HG03139 (cell line): Measurements from ENCODE around the gene CMIP.

ENCODE experiments used
- ATAC-seq: cut with Tn5 transposase; IDR thresholded peaks from one replicate; pipeline ENCODE4 v1.9.1; 2021; ENCODE audit not compliant: unreplicated experiment

The CMIP gene

DNA sequence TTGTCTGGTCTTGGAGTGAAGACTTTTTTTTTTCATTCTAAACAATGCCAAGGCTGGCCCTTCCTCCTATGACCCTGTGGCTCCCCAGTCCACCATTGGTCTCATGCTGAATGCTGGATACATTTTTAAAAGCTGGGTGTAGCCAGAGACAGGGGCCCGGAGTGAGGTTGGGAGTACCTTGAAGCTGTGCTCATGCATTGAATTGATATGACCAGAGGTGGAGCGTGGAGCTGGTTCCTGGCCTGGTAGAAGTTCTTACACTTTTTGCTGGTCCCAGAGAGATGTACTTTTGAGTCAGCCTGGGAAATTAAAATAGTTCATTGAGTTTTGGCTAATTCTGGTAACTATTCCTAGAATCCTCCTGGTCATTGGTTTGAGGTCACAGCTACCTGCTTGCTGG lies 83.6 kb downstream of the CMIP start:
- ATAC-seq, result no peak

DNA sequence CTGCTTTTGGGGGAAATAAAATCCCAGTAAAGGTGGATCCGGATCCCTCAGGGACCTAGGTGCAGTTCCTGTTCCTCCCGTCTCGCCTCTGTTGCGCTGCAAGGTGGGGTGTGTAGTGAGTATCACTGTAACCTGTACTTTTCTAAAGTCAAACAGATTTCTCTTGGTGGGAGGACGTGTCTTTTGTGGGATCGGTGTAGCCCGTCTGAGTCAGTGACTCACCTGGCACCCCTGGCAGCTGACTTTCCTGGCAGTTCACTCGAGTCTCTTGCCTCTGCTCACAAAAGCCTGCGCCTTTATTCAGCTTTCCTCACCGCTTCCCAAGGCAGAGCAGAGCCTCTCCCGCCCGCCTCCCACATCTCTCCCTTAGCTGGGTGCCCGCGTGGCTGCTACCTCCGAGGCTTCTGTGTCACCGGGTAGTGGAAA lies 85.7 kb downstream of the CMIP start:
- ATAC-seq, result no peak

DNA sequence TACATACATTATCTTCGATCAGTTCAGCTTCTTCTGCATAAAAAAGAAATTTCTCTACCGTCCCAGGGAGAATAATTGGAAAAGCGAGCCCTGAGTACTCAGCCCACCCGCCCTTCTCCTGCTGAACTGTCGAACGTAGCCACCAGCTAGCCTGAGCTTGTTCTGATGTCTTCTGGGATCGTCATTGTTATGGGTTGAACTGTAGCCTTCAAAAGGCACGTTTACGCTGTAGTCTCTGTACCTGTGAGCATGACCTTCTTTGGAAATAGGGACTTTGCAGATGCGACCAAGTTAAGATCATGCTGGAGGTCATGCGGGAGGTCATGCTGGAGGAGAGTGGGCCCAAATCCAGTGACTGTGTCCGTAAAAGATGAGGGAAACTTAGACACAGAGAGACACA lies 86.2 kb downstream of the CMIP start:
- no peak for ATAC-seq

DNA sequence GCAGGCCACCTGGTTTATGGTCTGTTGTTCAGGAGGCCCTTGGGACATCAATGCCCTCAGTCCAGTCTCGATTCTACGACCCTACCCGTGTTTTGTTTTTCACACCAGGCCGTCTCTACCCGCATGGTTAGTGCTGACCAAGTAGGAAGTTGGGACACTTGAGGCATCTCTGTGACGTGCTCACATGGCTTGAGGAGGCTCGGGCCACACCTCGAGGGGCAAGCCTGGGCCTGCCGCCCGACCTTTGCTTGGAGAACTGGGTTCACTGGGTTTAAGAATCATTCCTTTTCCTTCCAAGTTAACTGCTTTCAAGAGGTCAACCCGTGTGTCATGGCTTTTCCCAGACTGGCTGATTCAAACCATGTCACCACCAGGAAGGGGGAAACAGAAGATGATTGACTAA lies 86.8 kb downstream of the CMIP start:
- ATAC-seq, result no peak

DNA sequence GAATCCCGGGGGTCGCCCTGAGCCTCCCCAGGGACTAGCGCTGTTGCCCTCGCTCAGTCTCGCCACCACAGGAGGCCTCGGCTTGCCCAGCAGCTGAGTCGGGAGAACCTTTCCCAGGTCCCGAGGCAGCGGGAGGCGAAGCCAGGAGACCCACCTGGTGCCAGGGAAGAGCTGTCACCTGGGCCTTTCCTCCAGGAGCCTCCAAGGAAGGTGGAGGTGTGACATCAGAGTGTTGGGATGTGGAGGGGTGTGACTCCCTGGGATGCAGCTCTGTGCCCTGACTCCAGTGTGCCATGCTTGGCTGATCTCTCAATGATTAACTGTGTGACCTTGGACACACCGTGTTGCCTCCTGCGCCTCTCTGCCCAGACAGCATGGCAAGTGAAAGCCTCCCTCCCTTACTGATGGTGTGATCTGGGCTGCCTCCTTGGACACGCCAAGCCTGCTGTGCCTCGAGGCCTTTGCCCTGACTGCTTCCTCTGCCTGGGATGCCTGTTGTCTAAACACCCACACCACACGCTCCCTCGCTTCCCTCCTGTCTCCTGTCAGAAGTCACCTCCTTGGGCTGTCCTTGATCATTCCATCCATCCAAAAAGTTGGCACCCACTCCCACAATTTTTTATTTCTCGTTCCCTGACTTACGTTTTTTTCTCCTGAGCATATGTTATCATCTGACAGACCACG lies 88.0 kb downstream of the CMIP start:
- ATAC-seq, result no peak

DNA sequence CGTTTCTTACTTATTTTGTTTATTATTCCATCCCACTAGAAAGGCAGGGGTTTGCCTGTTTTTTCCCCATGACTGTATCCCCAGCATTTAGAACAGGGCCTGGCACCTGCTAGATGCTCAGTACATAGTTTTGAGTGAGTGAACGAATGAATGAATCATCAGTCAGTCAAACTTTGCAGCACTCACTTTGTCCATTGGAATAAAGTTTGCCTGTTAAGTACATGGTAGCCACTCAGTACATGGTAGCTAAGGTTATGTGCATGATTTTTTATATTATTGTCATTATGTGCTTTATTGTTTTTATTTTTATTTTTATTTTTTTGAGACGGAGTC lies 88.5 kb downstream of the CMIP start:
- ATAC-seq, result no peak

DNA sequence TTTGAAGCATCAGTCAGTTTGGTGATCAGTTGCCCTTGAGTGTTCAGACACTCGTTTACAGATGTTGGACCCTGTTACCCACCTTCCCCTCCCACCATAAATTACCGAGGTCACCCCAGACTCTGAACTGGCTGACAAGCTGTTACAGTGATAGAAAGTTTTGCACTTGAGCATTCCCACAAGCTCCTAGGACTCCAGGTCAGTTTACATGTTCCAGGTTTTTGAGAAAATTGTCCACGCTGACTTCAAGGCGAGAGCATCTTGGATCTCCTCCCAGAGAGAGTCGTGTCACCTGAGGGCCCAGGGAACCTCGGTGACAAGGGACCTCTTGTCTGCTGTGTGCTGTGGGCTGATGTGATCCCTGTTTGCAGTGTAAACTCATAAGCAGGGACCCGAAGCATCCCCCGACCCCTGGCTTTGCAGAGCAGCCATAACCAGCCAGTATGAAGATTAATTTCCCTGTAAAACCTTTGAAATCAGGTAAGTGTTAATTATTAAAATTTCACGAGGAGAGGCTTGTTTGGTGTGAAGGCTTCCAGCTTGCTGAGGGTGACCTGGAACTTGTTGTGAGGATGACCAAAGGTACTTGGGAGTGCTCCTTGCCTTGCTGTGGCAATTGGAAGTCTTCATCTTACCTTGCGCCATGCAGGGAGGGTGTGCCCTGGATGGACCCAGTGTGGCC lies 91.2 kb downstream of the CMIP start:
- no peak for ATAC-seq

DNA sequence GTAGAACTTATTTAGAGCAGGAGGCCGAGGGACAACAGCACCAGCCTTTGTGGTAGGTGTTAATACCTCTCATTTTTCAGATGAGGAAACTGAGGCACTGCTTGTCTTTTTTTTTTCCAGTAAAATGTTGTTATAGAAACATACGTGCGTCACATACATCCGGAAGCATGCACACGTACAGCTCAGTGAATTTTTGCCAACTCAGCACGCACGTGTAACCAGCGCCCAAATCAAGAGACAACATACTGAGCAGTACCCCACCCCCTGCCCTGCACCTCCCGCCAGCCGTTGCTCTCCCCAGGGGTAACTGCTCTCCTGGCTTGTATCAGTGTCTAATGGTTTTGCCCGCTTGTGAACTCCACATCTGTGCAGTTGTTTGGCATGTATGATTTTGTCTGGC lies 92.0 kb downstream of the CMIP start:
- no peak for ATAC-seq

DNA sequence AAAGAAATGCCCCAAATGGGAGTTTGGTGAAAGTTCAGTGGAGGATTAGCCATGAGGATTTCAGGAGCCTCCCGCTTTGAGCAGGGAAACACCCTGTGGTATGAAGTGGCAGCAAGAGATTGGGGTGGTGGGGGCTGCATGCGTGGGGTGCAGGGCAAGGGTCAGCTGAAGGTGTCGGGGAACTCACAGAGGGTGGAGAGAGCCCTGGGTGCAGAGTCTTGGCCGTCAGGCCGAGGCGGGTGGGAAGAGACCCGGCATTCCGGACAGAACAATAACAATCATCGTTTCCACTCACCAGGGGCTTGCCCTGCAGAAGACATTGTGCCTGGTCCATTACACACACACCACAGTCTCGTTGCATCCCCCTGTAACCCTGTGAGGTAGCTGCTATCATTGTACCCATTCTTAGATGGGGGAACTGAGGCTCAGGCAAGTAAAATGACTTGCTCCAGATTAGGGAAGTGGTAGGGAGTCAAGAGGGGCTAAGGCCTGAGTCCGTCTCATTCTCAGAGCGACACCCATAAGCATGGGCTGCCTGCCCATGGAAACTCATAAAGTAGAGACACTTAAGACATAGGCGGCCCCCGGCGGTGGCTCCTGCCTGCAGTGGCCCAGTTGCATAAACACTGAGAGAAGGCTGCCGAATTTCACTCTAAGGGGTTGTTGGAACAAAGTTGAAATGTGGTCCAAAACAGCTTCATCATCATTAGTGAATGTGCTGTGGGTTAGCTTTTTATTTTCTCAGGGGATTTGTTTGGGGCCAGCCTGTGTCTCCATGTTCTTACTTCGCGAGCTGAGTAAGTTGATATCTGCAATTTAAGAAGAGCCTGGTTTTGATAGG lies 93.3 kb downstream of the CMIP start:
- no peak for ATAC-seq

DNA sequence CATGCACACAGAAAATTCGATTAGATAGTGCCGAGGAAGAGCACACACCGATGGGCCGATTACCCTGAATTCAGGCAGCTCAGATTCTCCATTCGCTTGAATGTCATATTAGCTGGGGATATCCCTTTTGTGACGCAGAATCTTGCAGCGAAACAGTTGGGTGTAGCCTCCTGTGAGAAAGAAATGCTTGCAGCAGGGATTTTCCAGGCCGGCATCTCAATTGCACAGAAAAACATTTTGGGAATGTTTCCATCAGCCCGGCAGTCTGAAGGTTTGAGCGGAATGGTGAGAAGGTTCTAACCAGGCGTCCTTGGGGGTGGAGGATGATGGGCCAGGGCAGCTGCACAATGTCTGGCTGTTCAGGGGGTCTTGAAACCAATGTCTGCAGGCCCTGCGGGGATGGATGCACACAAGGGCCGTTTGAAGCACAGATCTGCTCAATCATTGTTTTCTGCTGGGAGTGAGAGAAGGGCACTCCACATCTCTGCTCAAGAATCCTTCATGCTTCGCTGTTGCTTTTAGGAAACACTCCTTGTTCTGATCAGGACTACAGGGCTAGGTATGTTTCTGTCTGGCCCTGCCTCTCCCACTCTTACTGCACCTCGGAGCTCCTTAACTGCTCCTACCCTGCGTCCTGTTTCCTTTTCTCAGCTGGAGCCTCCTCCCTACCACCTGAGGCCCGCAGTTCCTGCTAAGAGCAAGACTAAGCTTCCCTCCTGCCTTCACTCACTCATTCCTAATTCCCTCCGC lies 94.6 kb downstream of the CMIP start:
- no peak for ATAC-seq

DNA sequence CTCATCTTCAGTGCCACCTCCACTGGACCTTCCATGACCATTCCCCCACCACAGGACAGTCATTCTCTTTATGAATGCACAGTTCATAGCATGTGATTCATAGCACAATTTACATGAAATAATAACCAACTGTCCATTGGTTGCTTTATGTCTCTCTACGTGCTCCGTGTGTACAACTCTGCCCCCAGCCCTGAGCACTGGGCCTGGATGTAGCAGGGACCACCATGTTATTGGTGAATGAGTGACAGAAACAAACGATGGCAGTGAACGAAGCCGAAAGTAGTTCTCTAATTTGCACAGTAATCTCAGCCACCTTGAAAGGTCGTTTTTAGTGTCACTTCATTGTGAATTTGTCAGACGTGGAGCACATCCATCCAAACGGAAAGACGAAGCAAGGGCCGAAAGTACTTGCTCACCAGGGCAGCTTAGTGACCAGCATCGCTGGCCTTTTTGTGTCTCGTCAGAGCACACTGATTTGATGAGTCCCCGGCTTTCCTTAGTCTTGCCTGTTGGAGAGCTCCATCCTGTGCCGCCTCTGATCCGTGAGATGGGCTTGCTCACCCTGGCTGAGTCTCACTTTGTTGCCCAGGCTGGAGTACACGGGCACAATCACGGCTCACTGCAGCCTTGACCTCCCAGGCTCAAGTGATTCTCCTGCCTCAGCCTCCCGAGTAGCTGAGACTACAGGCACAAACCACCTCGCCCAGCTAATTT lies 95.3 kb downstream of the CMIP start:
- no peak for ATAC-seq

DNA sequence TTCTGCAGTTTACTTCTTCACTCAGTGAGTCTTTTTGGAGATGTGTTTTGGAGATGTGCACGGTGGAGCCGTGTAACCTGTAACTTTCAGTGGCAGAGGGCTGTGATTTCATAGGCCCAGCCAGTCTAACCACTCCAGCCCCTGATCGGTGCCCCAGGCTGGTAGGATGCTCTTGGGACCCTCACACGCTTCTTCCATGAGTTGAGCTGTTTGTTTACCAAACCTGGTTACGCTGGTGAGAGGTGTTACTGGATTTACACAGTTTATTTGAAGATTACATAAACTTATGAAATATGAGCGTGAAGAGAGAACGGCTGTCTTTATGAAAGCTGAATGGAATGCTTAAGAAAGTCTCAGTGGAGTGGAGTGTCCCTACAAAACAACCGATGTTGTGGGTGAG lies 96.7 kb downstream of the CMIP start:
- no peak for ATAC-seq

DNA sequence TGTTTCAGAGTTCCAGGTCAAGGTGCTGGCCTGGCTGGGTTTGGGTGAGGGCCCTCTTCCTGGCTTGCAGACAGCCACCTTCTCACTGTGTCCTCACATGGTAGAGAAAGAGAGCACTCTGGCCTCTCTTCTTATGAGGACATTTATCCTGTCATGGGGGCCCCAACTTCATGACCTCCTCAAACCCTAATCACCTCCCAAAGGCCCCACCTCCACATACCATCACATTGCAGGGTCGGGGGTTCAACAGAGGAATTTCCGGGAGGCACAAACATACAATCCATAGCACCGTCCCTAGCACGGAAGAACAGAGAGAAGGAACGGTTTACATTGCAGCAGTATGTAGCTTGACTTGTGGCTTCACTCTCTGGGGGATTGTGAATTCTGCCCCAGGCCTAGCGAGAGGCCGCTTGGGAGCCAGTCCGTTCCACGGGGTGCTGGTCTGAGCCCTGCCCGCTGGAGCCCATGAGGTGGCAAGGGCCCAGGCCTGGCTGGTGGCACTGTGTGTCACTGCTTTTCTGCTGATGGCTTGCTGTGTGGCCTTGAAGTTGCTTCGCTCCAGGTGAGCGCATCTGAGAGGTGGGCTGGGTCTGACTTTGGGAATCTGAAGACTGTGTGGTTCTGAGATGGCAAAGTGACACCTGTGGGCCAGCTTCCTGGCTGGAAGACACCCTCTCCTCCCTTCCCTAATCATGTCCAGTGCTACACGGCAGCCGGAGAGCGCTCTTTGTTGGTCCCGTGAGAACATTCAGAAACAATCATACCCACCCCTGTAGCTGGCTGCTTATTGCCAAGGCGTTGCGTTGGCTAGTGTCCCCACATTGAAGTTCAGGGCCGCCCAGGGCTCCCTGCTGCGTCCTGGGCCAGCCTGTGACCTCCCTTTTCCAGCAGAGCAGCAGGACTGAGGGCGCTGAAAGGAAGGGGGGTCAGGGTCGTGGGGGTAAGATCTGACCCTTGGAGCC lies 98.3 kb downstream of the CMIP start:
- no peak for ATAC-seq

DNA sequence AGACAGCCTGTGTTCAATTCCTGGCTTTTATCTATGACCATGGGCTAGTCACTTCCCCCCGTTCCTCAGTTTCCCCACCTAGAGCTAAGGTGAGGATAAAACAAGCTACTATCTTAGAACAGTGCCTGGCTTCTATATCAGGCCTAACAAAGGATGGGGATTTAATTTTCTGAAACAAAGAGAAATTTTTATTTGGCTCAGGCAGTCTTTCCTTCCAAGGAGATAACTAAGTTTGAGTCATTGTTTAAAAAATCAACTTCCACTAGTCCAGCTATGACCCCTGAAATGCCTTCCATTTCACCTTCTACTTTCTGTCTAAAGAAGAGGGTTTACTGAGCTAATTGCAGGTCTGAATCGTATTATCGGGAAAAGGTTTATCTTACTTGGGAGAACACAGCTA lies 99.0 kb downstream of the CMIP start:
- no peak for ATAC-seq

DNA sequence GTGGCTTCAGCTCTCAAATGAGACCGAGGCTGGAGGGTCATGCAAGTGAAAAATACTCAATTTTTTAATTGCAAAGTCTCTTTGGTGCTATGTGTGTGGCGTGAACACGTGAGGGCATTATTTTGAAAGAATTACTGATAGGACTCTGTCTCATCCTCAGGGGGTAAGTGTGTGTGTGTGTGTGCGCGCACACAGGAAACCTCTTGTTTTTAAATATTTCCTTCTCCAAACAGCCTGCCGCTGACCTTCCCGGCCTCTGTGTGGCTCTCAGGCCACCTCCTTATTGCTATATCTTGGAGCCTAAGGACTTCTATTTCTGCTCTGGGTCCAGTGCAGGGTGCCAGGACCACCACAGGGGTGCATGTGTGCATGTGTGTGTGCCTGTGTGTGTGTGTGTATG lies 99.7 kb downstream of the CMIP start:
- ATAC-seq, result no peak

DNA sequence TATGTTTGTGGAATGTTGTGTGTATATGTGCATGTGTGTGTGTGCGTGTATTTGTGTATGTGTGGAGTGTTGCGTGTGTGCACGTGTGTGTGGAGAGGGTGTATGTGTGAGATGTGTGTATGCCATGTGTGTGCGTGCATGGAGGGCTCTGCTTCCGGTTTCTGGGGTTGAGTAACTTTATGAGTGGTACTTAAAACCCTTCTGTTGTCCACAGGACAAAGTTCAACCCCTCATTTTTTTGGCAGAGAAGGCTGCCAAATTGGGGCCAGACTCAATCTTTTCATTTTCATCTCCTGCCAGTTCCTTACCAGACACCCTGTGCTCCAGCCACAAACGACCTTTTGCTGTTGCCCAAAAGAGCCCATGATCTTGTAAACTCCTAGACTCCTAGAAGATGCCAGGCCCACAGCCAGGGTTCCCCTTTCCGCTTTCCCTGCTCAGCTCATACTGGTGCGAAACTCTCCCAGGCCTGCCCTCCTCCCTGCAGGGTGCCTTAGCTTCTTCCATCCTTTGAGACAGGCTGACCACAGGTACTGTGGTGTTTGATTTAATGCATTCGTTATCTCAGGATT lies 100.2 kb downstream of the CMIP start:
- ATAC-seq, result no peak

DNA sequence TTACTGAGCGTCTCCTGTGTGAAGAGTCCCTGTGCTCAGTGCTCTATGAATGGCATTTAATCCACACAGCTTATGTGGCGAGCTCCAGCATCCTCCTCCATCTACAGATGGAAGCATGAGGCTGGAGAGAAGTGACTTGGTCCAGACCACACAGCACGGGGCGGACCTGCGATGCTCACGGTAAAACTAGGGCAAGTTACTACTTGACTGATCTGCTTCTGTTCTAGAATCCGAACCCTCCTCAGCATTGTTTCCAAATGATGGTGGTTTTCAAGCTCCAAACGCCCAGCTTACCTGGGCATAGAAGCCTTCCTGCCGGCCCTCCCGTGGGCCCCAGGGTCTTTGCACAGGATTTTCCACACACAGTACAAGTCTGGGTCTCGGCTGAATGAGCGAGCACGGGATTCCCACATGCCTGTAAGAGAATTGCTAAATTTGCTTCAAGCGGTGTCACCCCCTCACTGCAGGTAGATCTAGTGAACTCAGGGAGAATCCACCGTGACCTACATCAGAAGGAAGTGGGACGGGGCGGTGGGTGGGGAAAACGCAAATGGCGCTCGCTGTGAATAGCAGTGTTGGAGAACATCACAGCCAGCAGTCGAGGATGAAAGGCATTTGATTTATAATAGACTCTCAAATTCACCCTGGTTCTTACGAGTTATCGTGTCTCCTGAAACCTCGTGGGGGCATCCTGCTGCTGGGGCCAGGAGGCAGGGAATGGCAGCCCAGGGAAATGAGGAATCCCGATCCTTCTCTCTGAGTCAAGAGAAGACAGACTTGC lies 101.1 kb downstream of the CMIP start:
- ATAC-seq, result no peak

DNA sequence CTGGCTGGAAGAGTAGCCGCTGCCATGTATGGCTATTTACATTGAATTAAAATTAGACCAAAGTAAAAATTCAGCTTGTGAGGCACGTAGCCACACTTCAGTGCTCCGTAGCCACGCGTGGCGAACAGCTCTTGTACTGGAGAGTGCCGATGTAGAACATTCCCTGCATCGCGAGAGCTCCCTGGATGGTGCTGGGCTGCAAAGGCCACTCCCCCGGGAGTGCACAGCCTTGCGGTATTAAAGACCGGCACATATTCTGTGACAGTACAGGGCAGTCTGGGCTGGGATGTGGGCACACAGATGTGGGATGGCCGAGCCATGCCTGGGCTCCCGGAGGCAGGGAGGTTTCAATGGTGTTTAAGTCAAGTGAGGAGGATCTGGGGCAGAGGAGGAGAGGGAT lies 102.2 kb downstream of the CMIP start:
- no peak for ATAC-seq
